ENCODE data around the gene IMPACT. TPM values are rescaled to one million over a fixed set of nuclear protein-coding genes. Genes with fewer than 3 reads are reported as not detected.

IMPACT gene
- total RNA-seq = 10 to 100 TPM; 14.1 to 14.7 TPM

GRCh38 chr18:24426398-24427294 lies at the start of gene IMPACT:
Gene IMPACT (plus strand): TSS chr18:24426670. CDS start chr18:24426757, 87 bp downstream.
- DNase-seq = peak; percentile 92
- POLR2A ChIA-PET = interaction anchor here (1.6 kb wide), 1 partner anchor 29 kb away, joined by 5 read pairs; the partner anchor contains the start of gene OSBPL1A
- peaks cover 5% of the 10 kb centered on the region for H3K9me3 Mint-ChIP-seq
- peaks cover 14% of the 10 kb centered on the region for H3K27me3 Mint-ChIP-seq
- H3K36me3 Mint-ChIP-seq = peaks cover 14% of the 10 kb centered on the region
- H3K4me1 Mint-ChIP-seq = peaks cover 16% of the 10 kb centered on the region
- peak within 1 kb of the TSS; percentile 90 for H3K4me3 Mint-ChIP-seq
- peak within 1 kb of the TSS; percentile 93 for H3K27ac Mint-ChIP-seq
- ATAC-seq (ENCODE audit: low read depth) = peak; percentile 94

- no peaks in the 10 kb centered on the region for H3K27me3 Mint-ChIP-seq
- H3K4me3 Mint-ChIP-seq = no peak overlapping the region
- H3K4me1 Mint-ChIP-seq = no peaks in the 10 kb centered on the region
- H3K9me3 Mint-ChIP-seq = no peaks in the 10 kb centered on the region
- POLR2A ChIA-PET = no interaction called here
- no peaks in the 10 kb centered on the region for H3K36me3 Mint-ChIP-seq
- DNase-seq (no peak), ATAC-seq (ENCODE audit: low read depth) (no peak)
- H3K27ac Mint-ChIP-seq = no peak overlapping the region
Observed at GRCh38 chr18:24378598-24378997, 47.9 kb upstream of the IMPACT start.

- POLR2A ChIA-PET = no interaction called here
- Mint-ChIP-seq H3K27me3 (no peaks in the 10 kb centered on the region), H3K27ac (no peak overlapping the region), H3K9me3 (no peaks in the 10 kb centered on the region), H3K4me3 (no peak overlapping the region), H3K4me1 (no peaks in the 10 kb centered on the region), H3K36me3 (no peaks in the 10 kb centered on the region)
- DNase-seq (no peak), ATAC-seq (ENCODE audit: low read depth) (no peak)
Observed at GRCh38 chr18:24380163-24380747, 46.2 kb upstream of the IMPACT start.

GRCh38 chr18:24381126-24381525 lies 45.3 kb upstream of the IMPACT start:
- Mint-ChIP-seq H3K36me3 (no peaks in the 10 kb centered on the region), H3K27ac (no peak overlapping the region), H3K4me1 (no peaks in the 10 kb centered on the region), H3K9me3 (no peaks in the 10 kb centered on the region), H3K4me3 (no peak overlapping the region), H3K27me3 (no peaks in the 10 kb centered on the region)
- no peak for ATAC-seq (ENCODE audit: low read depth)
- POLR2A ChIA-PET = no interaction called here
- no peak for DNase-seq

GRCh38 chr18:24386681-24387080 lies 39.8 kb upstream of the IMPACT start:
- no peak for DNase-seq
- Mint-ChIP-seq H3K9me3 (no peaks in the 10 kb centered on the region), H3K36me3 (no peaks in the 10 kb centered on the region), H3K27ac (no peak overlapping the region), H3K4me1 (no peaks in the 10 kb centered on the region), H3K4me3 (no peak overlapping the region), H3K27me3 (no peaks in the 10 kb centered on the region)
- POLR2A ChIA-PET = no interaction called here
- ATAC-seq (ENCODE audit: low read depth) = no peak

GRCh38 chr18:24388957-24389356 lies 37.5 kb upstream of the IMPACT start:
- H3K9me3 Mint-ChIP-seq = no peaks in the 10 kb centered on the region
- no peak for ATAC-seq (ENCODE audit: low read depth)
- POLR2A ChIA-PET = no interaction called here
- H3K36me3 Mint-ChIP-seq = no peaks in the 10 kb centered on the region
- DNase-seq = no peak
- no peak overlapping the region for H3K4me3 Mint-ChIP-seq
- H3K27me3 Mint-ChIP-seq = no peaks in the 10 kb centered on the region
- no peaks in the 10 kb centered on the region for H3K4me1 Mint-ChIP-seq
- no peak overlapping the region for H3K27ac Mint-ChIP-seq

GRCh38 chr18:24395049-24395795 lies 31.2 kb upstream of the IMPACT start:
- no peak for DNase-seq
- no peak for ATAC-seq (ENCODE audit: low read depth)
- H3K36me3 Mint-ChIP-seq = no peaks in the 10 kb centered on the region
- no peak overlapping the region for H3K4me3 Mint-ChIP-seq
- H3K27me3 Mint-ChIP-seq = peaks cover 32% of the 10 kb centered on the region
- peaks cover 8% of the 10 kb centered on the region for H3K4me1 Mint-ChIP-seq
- H3K9me3 Mint-ChIP-seq = no peaks in the 10 kb centered on the region
- H3K27ac Mint-ChIP-seq = no peak overlapping the region
- POLR2A ChIA-PET = no interaction called here

GRCh38 chr18:24396082-24396633 lies 30.3 kb upstream of the IMPACT start:
- Mint-ChIP-seq H3K4me1 (peaks cover 8% of the 10 kb centered on the region), H3K9me3 (no peaks in the 10 kb centered on the region), H3K4me3 (no peak overlapping the region), H3K27me3 (peaks cover 37% of the 10 kb centered on the region), H3K36me3 (no peaks in the 10 kb centered on the region), H3K27ac (no peak overlapping the region)
- no peak for ATAC-seq (ENCODE audit: low read depth)
- POLR2A ChIA-PET = no interaction called here
- DNase-seq = no peak

GRCh38 chr18:24397131-24397693 lies 29.3 kb upstream of the IMPACT start:
- H3K36me3 Mint-ChIP-seq = no peaks in the 10 kb centered on the region
- peaks cover 8% of the 10 kb centered on the region for H3K4me1 Mint-ChIP-seq
- H3K4me3 Mint-ChIP-seq = peak overlapping the region; percentile 66
- H3K27ac Mint-ChIP-seq = no peak overlapping the region
- peaks cover 37% of the 10 kb centered on the region for H3K27me3 Mint-ChIP-seq
- H3K9me3 Mint-ChIP-seq = no peaks in the 10 kb centered on the region
- no peak for DNase-seq
- POLR2A ChIA-PET = interaction anchor here (1.3 kb wide), 1 partner anchor 30 kb away, joined by 5 read pairs; the partner anchor contains the start of gene IMPACT
- ATAC-seq (ENCODE audit: low read depth) = peak; percentile 46

- POLR2A ChIA-PET = interaction anchor here (1.3 kb wide), 1 partner anchor 29 kb away, joined by 5 read pairs; the partner anchor contains the start of gene IMPACT
Observed at GRCh38 chr18:24397694-24398368, 28.6 kb upstream of the IMPACT start, which contains the start of gene OSBPL1A. Gene OSBPL1A (minus strand): TSS chr18:24397824. CDS start chr18:24377533, 20,291 bp downstream.

GRCh38 chr18:24398540-24398939 lies 27.9 kb upstream of the IMPACT start:
- Mint-ChIP-seq H3K27me3 (peaks cover 37% of the 10 kb centered on the region), H3K27ac (no peak overlapping the region), H3K4me3 (peak overlapping the region; percentile 87), H3K4me1 (peaks cover 8% of the 10 kb centered on the region), H3K36me3 (no peaks in the 10 kb centered on the region), H3K9me3 (no peaks in the 10 kb centered on the region)
- DNase-seq (no peak), ATAC-seq (ENCODE audit: low read depth) (no peak)
- POLR2A ChIA-PET = interaction anchor here (1.3 kb wide), 1 partner anchor 28 kb away, joined by 5 read pairs; the partner anchor contains the start of gene IMPACT

More at GRCh38 chr18:24397694-24398368, 28.6 kb upstream of the IMPACT start, which contains the start of gene OSBPL1A:
- Mint-ChIP-seq H3K4me1 (peaks cover 8% of the 10 kb centered on the region), H3K27me3 (peaks cover 37% of the 10 kb centered on the region), H3K27ac (peak within 1 kb of the TSS; percentile 49), H3K36me3 (no peaks in the 10 kb centered on the region), H3K9me3 (no peaks in the 10 kb centered on the region), H3K4me3 (peak within 1 kb of the TSS; percentile 87)
- DNase-seq = peak; percentile 73
- ATAC-seq (ENCODE audit: low read depth) = peak; percentile 86

- no peak for ATAC-seq (ENCODE audit: low read depth)
- POLR2A ChIA-PET = no interaction called here
- no peak overlapping the region for H3K27ac Mint-ChIP-seq
- no peaks in the 10 kb centered on the region for H3K9me3 Mint-ChIP-seq
- peaks cover 32% of the 10 kb centered on the region for H3K27me3 Mint-ChIP-seq
- DNase-seq = no peak
- peaks cover 8% of the 10 kb centered on the region for H3K4me1 Mint-ChIP-seq
- H3K4me3 Mint-ChIP-seq = no peak overlapping the region
- no peaks in the 10 kb centered on the region for H3K36me3 Mint-ChIP-seq
Observed at GRCh38 chr18:24400587-24400986, 25.9 kb upstream of the IMPACT start.

Data from activated naive CD8-positive, alpha-beta T cell treated with anti-CD3 and anti-CD28 coated beads, Interleukin-2, amount 10 ng/mL, durations not matched to agents 7 days and 5 days (primary cell).